GM23338 (cell line): ENCODE results near the gene ZDHHC13.
"Not testable (repeated sequence)": the region's sequence is repeated elsewhere in the genome, so short reads cannot be mapped to it uniquely, and the experiment has no call there.

Experiments used
- CREB1 ChIP-seq: fragments of 250-450 bp; sonication (Bioruptor Pico); IDR thresholded peaks from 2 replicates; pipeline ENCODE4 v1.5.0; 2020; ENCODE audit warnings: low read depth, mild to moderate bottlenecking, moderate library complexity
- EZH2 ChIP-seq: fragments of 200-600 bp; sonication (generic); IDR thresholded peaks from one replicate; pipeline ENCODE4 v1.8.0; 2017; ENCODE audit warnings: antibody characterized with exemption, mild to moderate bottlenecking, low read depth; ENCODE audit not compliant: unreplicated experiment
- EZH2phosphoT487 ChIP-seq: fragments of 200-600 bp; sonication (generic); IDR thresholded peaks from one replicate; pipeline ENCODE4 v1.8.1; 2018; ENCODE audit warnings: antibody characterized with exemption; ENCODE audit not compliant: unreplicated experiment
- JUNB ChIP-seq: IDR thresholded peaks from one replicate; pipeline ENCODE4 v1.6.1; 2016; ENCODE audit warnings: antibody characterized with exemption; ENCODE audit not compliant: unreplicated experiment
- POLR2AphosphoS5 ChIP-seq: IDR thresholded peaks from 2 replicates; pipeline ENCODE4 v1.6.1; 2016; ENCODE audit warnings: antibody characterized with exemption, low read depth
- STAT1 ChIP-seq: IDR thresholded peaks from one replicate; pipeline ENCODE4 v1.6.1; 2016; ENCODE audit warnings: antibody characterized with exemption; ENCODE audit not compliant: unreplicated experiment
- ZNF114 ChIP-seq: fragments of 250-450 bp; sonication (Bioruptor Pico); IDR thresholded peaks from 2 replicates; pipeline ENCODE4 v1.5.0; 2020; ENCODE audit warnings: mild to moderate bottlenecking, moderate library complexity
- TF ChIP-seq, protein P1 (sequence below), 2 experiments: fragments of 200-600 bp in 1 of 2; sonication (generic) in 1 of 2; conservative IDR thresholded peaks; 2 replicates each; pipeline versions ENCODE4 v1.5.1 to v1.6.1; 2016 to 2017; ENCODE audit warnings: antibody characterized with exemption in 2 of 2, low read depth in 2 of 2, mild to moderate bottlenecking in 2 of 2, moderate library complexity in 1 of 2
- TF ChIP-seq, protein P2 (sequence below): IDR thresholded peaks from one replicate; pipeline ENCODE4 v1.6.1; 2018; ENCODE audit warnings: antibody characterized with exemption; ENCODE audit not compliant: unreplicated experiment
- TF ChIP-seq, protein P3 (sequence below): fragments of 250-450 bp; sonication (Bioruptor Pico); IDR thresholded peaks from 2 replicates; pipeline ENCODE4 v1.5.0; 2020; ENCODE audit warnings: mild to moderate bottlenecking, moderate library complexity
- TF ChIP-seq, protein P4 (sequence below): IDR thresholded peaks from 2 replicates; pipeline ENCODE4 v1.6.1; 2016; ENCODE audit warnings: antibody characterized with exemption

DNA sequence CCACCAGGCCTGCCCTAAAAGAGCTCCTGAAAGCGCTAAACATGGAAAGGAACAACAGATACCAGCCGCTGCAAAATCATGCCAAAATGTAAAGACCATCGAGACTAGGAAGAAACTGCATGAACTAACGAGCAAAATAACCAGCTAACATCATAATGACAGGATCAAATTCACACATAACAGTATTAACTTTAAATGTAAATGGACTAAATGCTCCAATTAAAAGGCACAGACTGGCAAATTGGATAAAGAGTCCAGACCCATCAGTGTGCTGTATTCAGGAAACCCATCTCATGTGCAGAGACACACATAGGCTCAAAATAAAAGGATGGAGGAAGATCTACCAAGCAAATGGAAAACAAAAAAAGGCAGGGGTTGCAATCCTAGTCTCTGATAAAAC, 19.9 kb downstream of the ZDHHC13 start:
- TF ChIP-seq, protein P1, sequence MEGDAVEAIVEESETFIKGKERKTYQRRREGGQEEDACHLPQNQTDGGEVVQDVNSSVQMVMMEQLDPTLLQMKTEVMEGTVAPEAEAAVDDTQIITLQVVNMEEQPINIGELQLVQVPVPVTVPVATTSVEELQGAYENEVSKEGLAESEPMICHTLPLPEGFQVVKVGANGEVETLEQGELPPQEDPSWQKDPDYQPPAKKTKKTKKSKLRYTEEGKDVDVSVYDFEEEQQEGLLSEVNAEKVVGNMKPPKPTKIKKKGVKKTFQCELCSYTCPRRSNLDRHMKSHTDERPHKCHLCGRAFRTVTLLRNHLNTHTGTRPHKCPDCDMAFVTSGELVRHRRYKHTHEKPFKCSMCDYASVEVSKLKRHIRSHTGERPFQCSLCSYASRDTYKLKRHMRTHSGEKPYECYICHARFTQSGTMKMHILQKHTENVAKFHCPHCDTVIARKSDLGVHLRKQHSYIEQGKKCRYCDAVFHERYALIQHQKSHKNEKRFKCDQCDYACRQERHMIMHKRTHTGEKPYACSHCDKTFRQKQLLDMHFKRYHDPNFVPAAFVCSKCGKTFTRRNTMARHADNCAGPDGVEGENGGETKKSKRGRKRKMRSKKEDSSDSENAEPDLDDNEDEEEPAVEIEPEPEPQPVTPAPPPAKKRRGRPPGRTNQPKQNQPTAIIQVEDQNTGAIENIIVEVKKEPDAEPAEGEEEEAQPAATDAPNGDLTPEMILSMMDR (conservative IDR thresholded peaks at IDR 0.05; ENCODE audit: low read depth in 2 of 2) = not testable (repeated sequence)
- TF ChIP-seq, protein P2, sequence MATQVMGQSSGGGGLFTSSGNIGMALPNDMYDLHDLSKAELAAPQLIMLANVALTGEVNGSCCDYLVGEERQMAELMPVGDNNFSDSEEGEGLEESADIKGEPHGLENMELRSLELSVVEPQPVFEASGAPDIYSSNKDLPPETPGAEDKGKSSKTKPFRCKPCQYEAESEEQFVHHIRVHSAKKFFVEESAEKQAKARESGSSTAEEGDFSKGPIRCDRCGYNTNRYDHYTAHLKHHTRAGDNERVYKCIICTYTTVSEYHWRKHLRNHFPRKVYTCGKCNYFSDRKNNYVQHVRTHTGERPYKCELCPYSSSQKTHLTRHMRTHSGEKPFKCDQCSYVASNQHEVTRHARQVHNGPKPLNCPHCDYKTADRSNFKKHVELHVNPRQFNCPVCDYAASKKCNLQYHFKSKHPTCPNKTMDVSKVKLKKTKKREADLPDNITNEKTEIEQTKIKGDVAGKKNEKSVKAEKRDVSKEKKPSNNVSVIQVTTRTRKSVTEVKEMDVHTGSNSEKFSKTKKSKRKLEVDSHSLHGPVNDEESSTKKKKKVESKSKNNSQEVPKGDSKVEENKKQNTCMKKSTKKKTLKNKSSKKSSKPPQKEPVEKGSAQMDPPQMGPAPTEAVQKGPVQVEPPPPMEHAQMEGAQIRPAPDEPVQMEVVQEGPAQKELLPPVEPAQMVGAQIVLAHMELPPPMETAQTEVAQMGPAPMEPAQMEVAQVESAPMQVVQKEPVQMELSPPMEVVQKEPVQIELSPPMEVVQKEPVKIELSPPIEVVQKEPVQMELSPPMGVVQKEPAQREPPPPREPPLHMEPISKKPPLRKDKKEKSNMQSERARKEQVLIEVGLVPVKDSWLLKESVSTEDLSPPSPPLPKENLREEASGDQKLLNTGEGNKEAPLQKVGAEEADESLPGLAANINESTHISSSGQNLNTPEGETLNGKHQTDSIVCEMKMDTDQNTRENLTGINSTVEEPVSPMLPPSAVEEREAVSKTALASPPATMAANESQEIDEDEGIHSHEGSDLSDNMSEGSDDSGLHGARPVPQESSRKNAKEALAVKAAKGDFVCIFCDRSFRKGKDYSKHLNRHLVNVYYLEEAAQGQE = not testable (repeated sequence)
- not testable (repeated sequence) for TF ChIP-seq EZH2; POLR2AphosphoS5; CREB1; EZH2phosphoT487; STAT1; ZNF114 (CRISPR knock-in tag); JUNB
- TF ChIP-seq, protein P3, sequence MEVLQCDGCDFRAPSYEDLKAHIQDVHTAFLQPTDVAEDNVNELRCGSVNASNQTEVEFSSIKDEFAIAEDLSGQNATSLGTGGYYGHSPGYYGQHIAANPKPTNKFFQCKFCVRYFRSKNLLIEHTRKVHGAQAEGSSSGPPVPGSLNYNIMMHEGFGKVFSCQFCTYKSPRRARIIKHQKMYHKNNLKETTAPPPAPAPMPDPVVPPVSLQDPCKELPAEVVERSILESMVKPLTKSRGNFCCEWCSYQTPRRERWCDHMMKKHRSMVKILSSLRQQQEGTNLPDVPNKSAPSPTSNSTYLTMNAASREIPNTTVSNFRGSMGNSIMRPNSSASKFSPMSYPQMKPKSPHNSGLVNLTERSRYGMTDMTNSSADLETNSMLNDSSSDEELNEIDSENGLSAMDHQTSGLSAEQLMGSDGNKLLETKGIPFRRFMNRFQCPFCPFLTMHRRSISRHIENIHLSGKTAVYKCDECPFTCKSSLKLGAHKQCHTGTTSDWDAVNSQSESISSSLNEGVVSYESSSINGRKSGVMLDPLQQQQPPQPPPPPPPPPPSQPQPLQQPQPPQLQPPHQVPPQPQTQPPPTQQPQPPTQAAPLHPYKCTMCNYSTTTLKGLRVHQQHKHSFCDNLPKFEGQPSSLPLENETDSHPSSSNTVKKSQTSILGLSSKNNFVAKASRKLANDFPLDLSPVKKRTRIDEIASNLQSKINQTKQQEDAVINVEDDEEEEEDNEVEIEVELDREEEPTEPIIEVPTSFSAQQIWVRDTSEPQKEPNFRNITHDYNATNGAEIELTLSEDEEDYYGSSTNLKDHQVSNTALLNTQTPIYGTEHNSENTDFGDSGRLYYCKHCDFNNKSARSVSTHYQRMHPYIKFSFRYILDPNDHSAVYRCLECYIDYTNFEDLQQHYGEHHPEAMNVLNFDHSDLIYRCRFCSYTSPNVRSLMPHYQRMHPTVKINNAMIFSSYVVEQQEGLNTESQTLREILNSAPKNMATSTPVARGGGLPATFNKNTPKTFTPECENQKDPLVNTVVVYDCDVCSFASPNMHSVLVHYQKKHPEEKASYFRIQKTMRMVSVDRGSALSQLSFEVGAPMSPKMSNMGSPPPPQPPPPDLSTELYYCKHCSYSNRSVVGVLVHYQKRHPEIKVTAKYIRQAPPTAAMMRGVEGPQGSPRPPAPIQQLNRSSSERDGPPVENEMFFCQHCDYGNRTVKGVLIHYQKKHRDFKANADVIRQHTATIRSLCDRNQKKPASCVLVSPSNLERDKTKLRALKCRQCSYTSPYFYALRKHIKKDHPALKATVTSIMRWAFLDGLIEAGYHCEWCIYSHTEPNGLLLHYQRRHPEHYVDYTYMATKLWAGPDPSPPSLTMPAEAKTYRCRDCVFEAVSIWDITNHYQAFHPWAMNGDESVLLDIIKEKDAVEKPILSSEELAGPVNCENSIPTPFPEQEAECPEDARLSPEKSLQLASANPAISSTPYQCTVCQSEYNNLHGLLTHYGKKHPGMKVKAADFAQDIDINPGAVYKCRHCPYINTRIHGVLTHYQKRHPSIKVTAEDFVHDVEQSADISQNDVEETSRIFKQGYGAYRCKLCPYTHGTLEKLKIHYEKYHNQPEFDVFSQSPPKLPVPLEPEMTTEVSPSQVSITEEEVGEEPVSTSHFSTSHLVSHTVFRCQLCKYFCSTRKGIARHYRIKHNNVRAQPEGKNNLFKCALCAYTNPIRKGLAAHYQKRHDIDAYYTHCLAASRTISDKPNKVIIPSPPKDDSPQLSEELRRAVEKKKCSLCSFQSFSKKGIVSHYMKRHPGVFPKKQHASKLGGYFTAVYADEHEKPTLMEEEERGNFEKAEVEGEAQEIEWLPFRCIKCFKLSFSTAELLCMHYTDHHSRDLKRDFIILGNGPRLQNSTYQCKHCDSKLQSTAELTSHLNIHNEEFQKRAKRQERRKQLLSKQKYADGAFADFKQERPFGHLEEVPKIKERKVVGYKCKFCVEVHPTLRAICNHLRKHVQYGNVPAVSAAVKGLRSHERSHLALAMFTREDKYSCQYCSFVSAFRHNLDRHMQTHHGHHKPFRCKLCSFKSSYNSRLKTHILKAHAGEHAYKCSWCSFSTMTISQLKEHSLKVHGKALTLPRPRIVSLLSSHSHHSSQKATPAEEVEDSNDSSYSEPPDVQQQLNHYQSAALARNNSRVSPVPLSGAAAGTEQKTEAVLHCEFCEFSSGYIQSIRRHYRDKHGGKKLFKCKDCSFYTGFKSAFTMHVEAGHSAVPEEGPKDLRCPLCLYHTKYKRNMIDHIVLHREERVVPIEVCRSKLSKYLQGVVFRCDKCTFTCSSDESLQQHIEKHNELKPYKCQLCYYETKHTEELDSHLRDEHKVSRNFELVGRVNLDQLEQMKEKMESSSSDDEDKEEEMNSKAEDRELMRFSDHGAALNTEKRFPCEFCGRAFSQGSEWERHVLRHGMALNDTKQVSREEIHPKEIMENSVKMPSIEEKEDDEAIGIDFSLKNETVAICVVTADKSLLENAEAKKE = not testable (repeated sequence)
- TF ChIP-seq, protein P4, sequence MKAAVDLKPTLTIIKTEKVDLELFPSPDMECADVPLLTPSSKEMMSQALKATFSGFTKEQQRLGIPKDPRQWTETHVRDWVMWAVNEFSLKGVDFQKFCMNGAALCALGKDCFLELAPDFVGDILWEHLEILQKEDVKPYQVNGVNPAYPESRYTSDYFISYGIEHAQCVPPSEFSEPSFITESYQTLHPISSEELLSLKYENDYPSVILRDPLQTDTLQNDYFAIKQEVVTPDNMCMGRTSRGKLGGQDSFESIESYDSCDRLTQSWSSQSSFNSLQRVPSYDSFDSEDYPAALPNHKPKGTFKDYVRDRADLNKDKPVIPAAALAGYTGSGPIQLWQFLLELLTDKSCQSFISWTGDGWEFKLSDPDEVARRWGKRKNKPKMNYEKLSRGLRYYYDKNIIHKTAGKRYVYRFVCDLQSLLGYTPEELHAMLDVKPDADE = not testable (repeated sequence)
